ENCODE results near the gene SHROOM1.
A peak's percentile ranks its signal among the peaks of the same experiment; 100 is the strongest.

SHROOM1 gene, protein sequence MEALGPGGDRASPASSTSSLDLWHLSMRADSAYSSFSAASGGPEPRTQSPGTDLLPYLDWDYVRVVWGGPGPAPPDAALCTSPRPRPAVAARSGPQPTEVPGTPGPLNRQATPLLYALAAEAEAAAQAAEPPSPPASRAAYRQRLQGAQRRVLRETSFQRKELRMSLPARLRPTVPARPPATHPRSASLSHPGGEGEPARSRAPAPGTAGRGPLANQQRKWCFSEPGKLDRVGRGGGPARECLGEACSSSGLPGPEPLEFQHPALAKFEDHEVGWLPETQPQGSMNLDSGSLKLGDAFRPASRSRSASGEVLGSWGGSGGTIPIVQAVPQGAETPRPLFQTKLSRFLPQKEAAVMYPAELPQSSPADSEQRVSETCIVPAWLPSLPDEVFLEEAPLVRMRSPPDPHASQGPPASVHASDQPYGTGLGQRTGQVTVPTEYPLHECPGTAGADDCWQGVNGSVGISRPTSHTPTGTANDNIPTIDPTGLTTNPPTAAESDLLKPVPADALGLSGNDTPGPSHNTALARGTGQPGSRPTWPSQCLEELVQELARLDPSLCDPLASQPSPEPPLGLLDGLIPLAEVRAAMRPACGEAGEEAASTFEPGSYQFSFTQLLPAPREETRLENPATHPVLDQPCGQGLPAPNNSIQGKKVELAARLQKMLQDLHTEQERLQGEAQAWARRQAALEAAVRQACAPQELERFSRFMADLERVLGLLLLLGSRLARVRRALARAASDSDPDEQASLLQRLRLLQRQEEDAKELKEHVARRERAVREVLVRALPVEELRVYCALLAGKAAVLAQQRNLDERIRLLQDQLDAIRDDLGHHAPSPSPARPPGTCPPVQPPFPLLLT

GRCh38 chr5:132830436-132831094, at the start of gene SHROOM1:
SHROOM1 (minus strand) TSS chr5:132830647; CDS start chr5:132826140, 4,507 bp downstream.
- DNase-seq (ENCODE audit: low spot score) = no peak
- Histone ChIP-seq H3K27ac (peak within 1 kb of the TSS; percentile 21 to 79), H3K4me3 (peak within 1 kb of the TSS; percentile 85)
- TF ChIP-seq, protein P1, sequence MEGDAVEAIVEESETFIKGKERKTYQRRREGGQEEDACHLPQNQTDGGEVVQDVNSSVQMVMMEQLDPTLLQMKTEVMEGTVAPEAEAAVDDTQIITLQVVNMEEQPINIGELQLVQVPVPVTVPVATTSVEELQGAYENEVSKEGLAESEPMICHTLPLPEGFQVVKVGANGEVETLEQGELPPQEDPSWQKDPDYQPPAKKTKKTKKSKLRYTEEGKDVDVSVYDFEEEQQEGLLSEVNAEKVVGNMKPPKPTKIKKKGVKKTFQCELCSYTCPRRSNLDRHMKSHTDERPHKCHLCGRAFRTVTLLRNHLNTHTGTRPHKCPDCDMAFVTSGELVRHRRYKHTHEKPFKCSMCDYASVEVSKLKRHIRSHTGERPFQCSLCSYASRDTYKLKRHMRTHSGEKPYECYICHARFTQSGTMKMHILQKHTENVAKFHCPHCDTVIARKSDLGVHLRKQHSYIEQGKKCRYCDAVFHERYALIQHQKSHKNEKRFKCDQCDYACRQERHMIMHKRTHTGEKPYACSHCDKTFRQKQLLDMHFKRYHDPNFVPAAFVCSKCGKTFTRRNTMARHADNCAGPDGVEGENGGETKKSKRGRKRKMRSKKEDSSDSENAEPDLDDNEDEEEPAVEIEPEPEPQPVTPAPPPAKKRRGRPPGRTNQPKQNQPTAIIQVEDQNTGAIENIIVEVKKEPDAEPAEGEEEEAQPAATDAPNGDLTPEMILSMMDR (IDR thresholded peaks at IDR 0.05) = no peak

GRCh38 chr5:132877938-132878337, 47.5 kb upstream of the SHROOM1 start:
- Histone ChIP-seq H3K27ac (no peak overlapping the region), H3K4me3 (no peak overlapping the region)
- TF ChIP-seq, protein P1 (IDR thresholded peaks at IDR 0.05) = no peak
- DNase-seq (ENCODE audit: low spot score) = no peak

DNA sequence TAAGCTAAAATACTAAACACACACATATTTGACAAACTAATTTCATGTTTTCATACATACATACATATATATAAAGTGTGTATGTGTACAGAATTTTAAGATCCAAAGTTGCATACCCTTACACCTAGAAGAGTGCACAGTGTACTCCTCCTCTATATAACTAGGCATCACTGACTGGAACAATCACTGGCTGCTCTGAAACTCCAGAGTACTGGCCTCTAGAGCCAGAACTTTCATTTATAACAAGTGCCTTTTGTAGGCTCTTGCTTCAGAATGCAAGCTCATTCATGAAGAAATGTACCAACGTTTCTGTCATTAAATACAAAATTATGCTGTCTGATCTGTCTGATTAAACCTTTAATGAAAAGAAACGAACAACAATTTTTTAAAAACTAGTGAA, 47.0 kb upstream of the SHROOM1 start:
- H3K4me3 ChIP-seq = no peak overlapping the region
- H3K27ac ChIP-seq = no peak overlapping the region
- no peak for DNase-seq (ENCODE audit: low spot score)
- TF ChIP-seq, protein P1 (IDR thresholded peaks at IDR 0.05) = no peak

DNA sequence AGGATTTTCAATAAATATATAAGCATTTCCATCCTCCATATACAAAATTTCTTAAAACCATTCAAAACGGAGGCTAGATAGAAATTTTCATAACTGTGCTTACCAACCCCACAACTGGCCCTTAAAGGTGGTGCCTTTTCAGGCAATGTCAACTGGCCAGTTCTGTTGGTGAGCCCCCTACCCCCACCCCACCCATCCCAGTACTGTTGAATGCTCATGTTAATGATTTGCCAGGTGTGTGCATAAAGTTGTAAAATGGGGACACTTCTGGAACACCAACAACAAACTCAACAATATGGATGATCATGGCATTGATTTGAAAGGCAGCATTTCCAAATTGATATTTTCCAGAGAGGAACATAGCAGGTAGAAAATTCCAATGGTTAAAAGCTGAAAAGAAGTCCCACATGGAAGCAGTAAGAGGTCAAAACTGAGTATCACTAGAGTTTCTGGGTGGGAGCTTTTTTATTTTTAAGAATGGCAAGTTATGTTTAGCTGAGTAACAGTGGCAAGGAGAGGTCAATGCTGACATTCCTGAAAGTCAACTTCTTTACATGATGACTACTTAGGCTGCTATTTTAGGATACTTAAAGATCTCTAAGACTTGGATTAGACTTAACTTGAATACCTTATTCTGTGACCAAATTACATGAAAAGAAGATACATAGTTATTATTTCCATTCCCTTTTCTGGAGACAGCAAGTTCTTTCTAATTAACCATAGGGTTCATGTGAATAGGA, 45.7 kb upstream of the SHROOM1 start:
- TF ChIP-seq, protein P1 (IDR thresholded peaks at IDR 0.05) = no peak
- DNase-seq (ENCODE audit: low spot score) = no peak
- Histone ChIP-seq H3K27ac (no peak overlapping the region), H3K4me3 (no peak overlapping the region)

GRCh38 chr5:132873930-132874271, 43.5 kb upstream of the SHROOM1 start:
- Histone ChIP-seq H3K27ac (no peak overlapping the region), H3K4me3 (no peak overlapping the region)
- TF ChIP-seq, protein P1 (IDR thresholded peaks at IDR 0.05) = no peak
- DNase-seq (ENCODE audit: low spot score) = no peak

- TF ChIP-seq, protein P1 (IDR thresholded peaks at IDR 0.05) = no peak
- no peak for DNase-seq (ENCODE audit: low spot score)
- Histone ChIP-seq H3K4me3 (no peak within 1 kb of the TSS), H3K27ac (no peak within 1 kb of the TSS)
These were observed 42.9 kb upstream of the SHROOM1 start, which contains the start of gene LEAP2 for GRCh38 chr5:132873119-132873929. LEAP2 (plus strand) TSS chr5:132873668; CDS start chr5:132873695, 27 bp downstream.
